Liver (tissue), 9 donors: ENCODE results near the gene TEX2. TPM values are rescaled to one million over a fixed set of nuclear protein-coding genes. Genes with fewer than 3 reads are reported as not detected.

Experiments used
- DNase-seq: peaks from one replicate; pipeline ENCODE4 v3.0.0-alpha.2; 2017; ENCODE audit warnings: low spot score
- H3K27ac ChIP-seq, 2 donors: one replicate each; pipeline ENCODE4 v1.7.0; 2013; ENCODE audit warnings: inconsistent platforms in 2 of 2, low read length in 2 of 2, control low read depth in 1 of 2, low read depth in 1 of 2, mild to moderate bottlenecking in 1 of 2
- H3K27me3 ChIP-seq, 4 donors: one replicate each; pipeline versions ENCODE4 v1.6.1 to v1.7.0; 2013; ENCODE audit warnings: low read length in 3 of 4, inconsistent platforms in 1 of 4, mild to moderate bottlenecking in 1 of 4, moderate library complexity in 1 of 4; ENCODE audit not compliant: control insufficient read depth in 4 of 4, insufficient read depth in 4 of 4
- H3K36me3 ChIP-seq, 4 donors: one replicate each; pipeline versions ENCODE4 v1.6.1 to v1.7.0; 2013; ENCODE audit warnings: low read length in 3 of 4, mild to moderate bottlenecking in 3 of 4, low read depth in 1 of 4, moderate library complexity in 1 of 4; ENCODE audit not compliant: control insufficient read depth in 4 of 4, insufficient read depth in 3 of 4
- H3K4me1 ChIP-seq, 4 donors: one replicate each; pipeline versions ENCODE4 v1.6.1 to v1.7.0; 2013; ENCODE audit warnings: low read length in 3 of 4, mild to moderate bottlenecking in 3 of 4, moderate library complexity in 1 of 4; ENCODE audit not compliant: control insufficient read depth in 4 of 4, insufficient read depth in 4 of 4
- H3K4me3 ChIP-seq, 3 donors: one replicate each; pipeline versions ENCODE4 v1.6.1 to v1.7.0; 2013; ENCODE audit warnings: low read length in 3 of 3, control low read depth in 1 of 3, low read depth in 1 of 3, mild to moderate bottlenecking in 1 of 3
- H3K9ac ChIP-seq, 2 donors: one replicate each; pipeline ENCODE4 v1.7.0; 2013; ENCODE audit warnings: low read length in 2 of 2, mild to moderate bottlenecking in 2 of 2, moderate library complexity in 2 of 2, control low read depth in 1 of 2, low read depth in 1 of 2
- H3K9me3 ChIP-seq, 4 donors: one replicate each; pipeline versions ENCODE4 v1.6.1 to v1.7.0; 2013; ENCODE audit warnings: low read length in 3 of 4; ENCODE audit not compliant: control insufficient read depth in 4 of 4
- ATF3 ChIP-seq: IDR thresholded peaks from 2 replicates; pipeline ENCODE4 v1.6.1; 2016; ENCODE audit warnings: antibody characterized with exemption
- CTCF ChIP-seq: fragments of 150-350 bp; IDR thresholded peaks from 2 replicates; pipeline ENCODE4 v1.5.1; 2017; ENCODE audit warnings: improper control_type of control experiment, low read depth, low read length; ENCODE audit not compliant: missing input control
- EGR1 ChIP-seq, 2 donors: IDR thresholded peaks; 2 replicates each; pipeline ENCODE4 v1.6.1; 2016 to 2018; ENCODE audit warnings: antibody characterized with exemption in 2 of 2, low read depth in 2 of 2
- FOXA1 ChIP-seq: IDR thresholded peaks from 2 replicates; pipeline ENCODE4 v1.6.1; 2016; ENCODE audit warnings: antibody characterized with exemption
- FOXA2 ChIP-seq: IDR thresholded peaks from 2 replicates; pipeline ENCODE4 v1.6.1; 2016; ENCODE audit warnings: antibody characterized with exemption
- GABPA ChIP-seq, 2 donors: IDR thresholded peaks in 1 of 2; conservative IDR thresholded peaks in 1 of 2; 2 replicates each; pipeline ENCODE4 v1.6.1; 2016; ENCODE audit warnings: antibody characterized with exemption in 2 of 2, mild to moderate bottlenecking in 1 of 2, moderate library complexity in 1 of 2
- HNF4A ChIP-seq, 2 donors: conservative IDR thresholded peaks; 2 replicates each; pipeline ENCODE4 v1.6.1; 2016; ENCODE audit warnings: antibody characterized with exemption in 2 of 2, mild to moderate bottlenecking in 2 of 2
- HNF4G ChIP-seq: IDR thresholded peaks from 2 replicates; pipeline ENCODE4 v1.6.1; 2016; ENCODE audit warnings: antibody characterized with exemption
- JUND ChIP-seq, 2 donors: IDR thresholded peaks; 2 replicates each; pipeline ENCODE4 v1.6.1; 2016; ENCODE audit warnings: antibody characterized with exemption in 2 of 2
- MAX ChIP-seq: IDR thresholded peaks from 2 replicates; pipeline ENCODE4 v1.6.1; 2016; ENCODE audit warnings: antibody characterized with exemption
- NR2F2 ChIP-seq: IDR thresholded peaks from 2 replicates; pipeline ENCODE4 v1.6.1; 2016; ENCODE audit warnings: antibody characterized with exemption
- RAD21 ChIP-seq, 2 donors: IDR thresholded peaks; 2 replicates each; pipeline ENCODE4 v1.6.1; 2016; ENCODE audit warnings: antibody characterized with exemption in 2 of 2, mild to moderate bottlenecking in 2 of 2
- REST ChIP-seq: IDR thresholded peaks from 2 replicates; pipeline ENCODE4 v1.6.1; 2016; ENCODE audit warnings: antibody characterized with exemption, mild to moderate bottlenecking
- RXRA ChIP-seq, 2 donors: IDR thresholded peaks; 2 replicates each; pipeline ENCODE4 v1.6.1; 2017 to 2018; ENCODE audit warnings: antibody characterized with exemption in 2 of 2, mild to moderate bottlenecking in 1 of 2
- SP1 ChIP-seq: IDR thresholded peaks from 2 replicates; pipeline ENCODE4 v1.6.1; 2018; ENCODE audit warnings: antibody characterized with exemption, mild to moderate bottlenecking
- TAF1 ChIP-seq: conservative IDR thresholded peaks from 2 replicates; pipeline ENCODE4 v1.6.1; 2016; ENCODE audit warnings: antibody characterized with exemption, mild to moderate bottlenecking
- YY1 ChIP-seq: IDR thresholded peaks from 2 replicates; pipeline ENCODE4 v1.6.1; 2016; ENCODE audit warnings: antibody characterized with exemption, mild to moderate bottlenecking
- ZBTB33 ChIP-seq: IDR thresholded peaks from 2 replicates; pipeline ENCODE4 v1.6.1; 2016; ENCODE audit warnings: antibody characterized with exemption
- WGBS: extraction: QIAGEN DNeasy Blood & Tissue Kit; methylation state at CpG from one replicate; pipeline ENCODE4 v1.1.7; 2013; 5-methylcytosine and 5-hydroxymethylcytosine counted together
- polyA plus RNA-seq, 2 donors: library from polyadenylated mRNA; stranded (reverse) in 1 of 2; unstranded in 1 of 2; fragments of 200-250 nt in 1 of 2; fragments of >200 nt in 1 of 2; fragmentation: Nextera tagmentation in 1 of 2; extraction: Ambion mirVana in 1 of 2; gene quantifications; one replicate each; pipeline versions ENCODE4 v1.2.1 to v1.2.3, GENCODE V29; 2013 to 2015
- total RNA-seq, 2 donors: library from RNA; depleted of rRNA; stranded (reverse); fragments of >200 nt; gene quantifications; one replicate each; pipeline ENCODE4 v1.2.3, GENCODE V29; 2014
- donor health status: healthy.
- donor health status: healthy.
- donor health status: healthy.
- donor health status: healthy.
- donor health status: healthy.

TEX2 gene
- total and polyA plus RNA-seq, 4 donors = 15.9 to 39.8 (median 28.2) TPM

GRCh38 chr17:64262198-64262999 is 661 bp downstream of the TEX2 start:
- no peak for TF ChIP-seq FOXA1
- no peak for TF ChIP-seq ZBTB33
- TF ChIP-seq ATF3 = no peak
- no peak for TF ChIP-seq TAF1
- TF ChIP-seq MAX = no peak
- TF ChIP-seq RAD21 (IDR thresholded peaks at IDR 0.05) = no peak
- TF ChIP-seq HNF4A (conservative IDR thresholded peaks at IDR 0.05) = peak; percentile 72 to 76
- TF ChIP-seq RXRA (IDR thresholded peaks at IDR 0.05) = peak; percentile 26 to 32
- no peak for TF ChIP-seq SP1
- no peak for TF ChIP-seq CTCF
- no peak for TF ChIP-seq FOXA2
- peak; percentile 13 for TF ChIP-seq YY1
- peak; percentile 24 for TF ChIP-seq HNF4G
- TF ChIP-seq GABPA (IDR thresholded peaks at IDR 0.05 in 1 of 2, conservative IDR thresholded peaks at IDR 0.05 in 1 of 2) = no peak
- no peak for TF ChIP-seq REST
- no peak for TF ChIP-seq JUND (IDR thresholded peaks at IDR 0.05)
- no peak for TF ChIP-seq NR2F2
- no peak for TF ChIP-seq EGR1 (IDR thresholded peaks at IDR 0.05; ENCODE audit: low read depth in 2 of 2)
- Histone ChIP-seq H3K4me3 (peak overlapping the region; percentile 79 to 95 (median 83)), H3K4me1 (peaks cover 4 to 48% (median 36%) of the 10 kb centered on the region in 4 donors), H3K9me3 (no peaks in the 10 kb centered on the region), H3K36me3 (no peaks in the 10 kb centered on the region), H3K27ac (peak overlapping the region; percentile 84 to 91), H3K27me3 (no peaks in the 10 kb centered on the region), H3K9ac (peak overlapping the region; percentile 35 to 80)
- DNase-seq = peak; percentile 67
- WGBS = under 1% methylated on average over 59 of the region's 59 CpGs
